Medulla oblongata (tissue), 1 donor: ENCODE data around the gene GPR137.
A peak's percentile ranks its signal among the peaks of the same experiment; 100 is the strongest.

Source experiments
- DNase-seq: peaks from one replicate; pipeline ENCODE4 v3.0.0-alpha.2; 2015; ENCODE audit errors: extremely low spot score

The GPR137 gene

GRCh38 chr11:64249038-64249437 lies 36.6 kb upstream of the GPR137 start:
- no peak for DNase-seq

GRCh38 chr11:64249563-64250414 lies 35.9 kb upstream of the GPR137 start:
- no peak for DNase-seq

DNA sequence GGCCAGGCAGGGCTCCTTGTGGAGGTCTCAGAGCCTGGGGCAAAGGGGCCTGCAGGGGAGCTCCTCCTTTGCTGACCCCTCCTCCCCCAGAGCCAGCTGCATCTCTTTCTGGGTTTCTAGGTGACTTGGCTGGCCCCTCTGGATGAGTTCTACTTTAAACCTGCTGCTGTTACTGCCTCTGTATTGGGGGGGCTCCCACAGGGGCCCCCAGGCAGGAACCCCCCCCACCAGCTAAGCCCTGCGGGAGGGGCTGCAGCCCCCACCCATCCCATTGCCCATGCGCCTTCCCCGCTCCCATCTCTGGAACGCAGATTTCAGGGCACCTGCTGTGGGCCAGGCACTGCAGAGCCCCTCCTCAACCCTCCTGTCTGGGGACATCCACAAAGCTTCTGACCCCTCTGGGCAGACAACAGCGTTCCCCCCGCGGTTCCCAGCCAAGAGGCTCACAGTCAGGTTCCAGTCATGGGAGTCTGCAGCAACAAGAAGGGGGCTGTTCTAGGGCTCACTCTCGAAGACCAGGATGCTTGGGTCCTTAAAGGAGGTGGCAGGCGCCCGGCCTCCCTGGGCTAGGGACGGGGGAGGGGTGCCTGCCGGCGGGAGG lies 35.1 kb upstream of the GPR137 start:
- DNase-seq: no peak

DNA sequence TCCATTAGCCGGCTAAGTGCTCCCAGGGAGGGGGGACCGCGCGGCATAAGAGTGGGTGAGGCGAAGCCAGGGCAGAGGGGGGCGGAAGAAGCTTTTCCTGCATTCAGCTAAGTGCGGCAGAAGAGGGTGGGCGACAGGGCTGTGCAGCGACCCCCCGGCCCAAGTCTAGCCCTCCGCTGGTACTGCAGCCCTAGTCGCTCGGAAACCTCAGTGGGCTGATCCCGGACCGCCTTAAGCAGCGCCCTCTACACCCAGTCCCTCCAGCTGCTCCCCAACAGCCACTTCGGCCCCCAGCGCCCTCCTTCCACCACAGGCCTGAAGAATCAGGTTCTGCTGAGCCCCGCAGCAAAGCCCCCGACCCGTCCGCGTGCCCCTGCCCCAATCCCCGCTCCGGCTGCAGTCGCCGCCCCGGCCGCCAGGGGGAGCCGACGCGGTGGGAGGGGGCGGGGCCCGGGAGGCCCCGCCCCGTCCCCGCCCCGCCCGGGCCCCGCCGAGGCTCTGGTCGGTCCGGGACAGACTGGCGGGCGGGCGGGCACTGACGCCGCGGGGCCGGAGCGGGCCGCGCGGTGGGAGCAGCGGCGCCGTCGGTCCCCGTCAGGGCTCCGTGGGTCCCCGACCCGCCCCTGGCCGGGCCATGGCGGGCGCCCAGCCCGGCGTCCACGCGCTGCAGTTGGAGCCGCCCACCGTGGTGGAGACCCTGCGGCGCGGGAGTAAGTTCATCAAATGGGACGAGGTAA lies 34.5 kb upstream of the GPR137 start, which contains the start of gene PLCB3:
Gene PLCB3 (plus strand): TSS at position 515 of the 737 bp plus-strand sequence. CDS start 120 bp downstream, at position 635.
- DNase-seq: peak; percentile 71

- no peak for DNase-seq
These were observed 34.0 kb upstream of the GPR137 start for GRCh38 chr11:64251753-64252002.

- no peak for DNase-seq
These were observed 33.4 kb upstream of the GPR137 start for GRCh38 chr11:64252003-64252872.

- no peak for DNase-seq
These were observed 32.6 kb upstream of the GPR137 start for GRCh38 chr11:64253043-64253442.

DNA sequence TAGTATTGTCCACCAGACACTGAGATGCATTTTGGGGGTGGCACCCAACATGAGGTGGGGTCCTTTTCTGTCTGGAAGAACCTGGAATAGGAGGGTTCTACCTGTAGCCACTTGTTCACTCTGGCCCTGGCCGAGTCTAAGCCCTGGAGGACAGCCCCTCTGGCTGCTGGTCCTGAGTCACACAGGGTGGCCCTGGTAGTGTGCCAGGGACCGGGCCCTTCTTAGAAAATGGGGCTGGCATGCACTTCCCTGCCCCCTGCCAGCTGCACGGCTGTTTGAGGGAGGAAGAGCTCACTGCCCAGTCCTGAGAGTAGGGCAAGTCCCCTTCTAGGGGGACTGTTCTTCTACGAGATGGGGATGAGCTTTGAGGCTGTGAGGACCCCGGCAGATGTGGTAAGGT lies 32.2 kb upstream of the GPR137 start:
- peak; percentile 71 for DNase-seq

GRCh38 chr11:64254326-64254725 lies 31.3 kb upstream of the GPR137 start:
- DNase-seq: no peak

- no peak for DNase-seq
These were observed 30.2 kb upstream of the GPR137 start for GRCh38 chr11:64255135-64256128.

- DNase-seq: no peak
These were observed 29.3 kb upstream of the GPR137 start for GRCh38 chr11:64256300-64256699.

DNA sequence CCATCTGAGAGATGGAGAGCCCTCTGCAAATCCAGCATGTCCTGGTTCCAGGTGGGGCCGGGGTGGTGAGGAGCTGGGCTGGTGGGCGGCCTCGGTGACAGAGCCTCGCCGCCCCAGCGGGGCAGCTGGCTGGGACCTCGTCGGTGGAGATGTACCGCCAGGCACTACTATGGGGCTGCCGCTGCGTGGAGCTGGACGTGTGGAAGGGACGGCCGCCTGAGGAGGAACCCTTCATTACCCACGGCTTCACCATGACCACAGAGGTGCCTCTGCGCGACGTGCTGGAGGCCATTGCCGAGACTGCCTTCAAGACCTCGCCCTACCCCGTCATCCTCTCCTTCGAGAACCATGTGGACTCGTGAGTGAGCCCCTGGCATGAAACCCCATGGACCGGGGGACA lies 27.3 kb upstream of the GPR137 start:
- no peak for DNase-seq

GRCh38 chr11:64258946-64259532 lies 26.6 kb upstream of the GPR137 start:
- DNase-seq: no peak

DNA sequence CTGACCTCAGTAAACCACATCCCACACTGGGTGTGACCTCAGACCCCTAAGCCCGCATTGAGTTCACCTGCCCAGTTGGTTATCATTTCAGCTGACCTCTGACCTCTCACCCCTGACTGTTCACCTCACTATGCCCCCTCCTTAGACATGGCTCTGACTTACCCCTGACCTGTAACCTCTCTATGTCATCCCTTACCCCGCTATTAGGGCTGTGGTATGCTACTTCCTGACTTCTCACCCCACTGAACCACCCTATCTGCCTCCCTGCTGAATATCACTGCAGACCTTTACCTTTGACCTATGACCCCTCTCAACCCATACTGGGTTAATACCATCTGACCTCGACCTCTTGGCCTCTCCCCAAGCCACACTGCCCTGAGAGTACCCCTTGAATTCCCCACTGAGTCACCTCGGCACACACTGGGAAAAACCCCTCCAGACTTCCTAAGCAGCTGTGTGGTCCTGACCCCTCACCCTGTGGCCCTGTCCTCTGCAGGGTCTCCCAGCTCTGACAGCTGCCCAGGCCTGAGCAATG lies 26.0 kb upstream of the GPR137 start:
- no peak for DNase-seq

- no peak for DNase-seq
These were observed 25.4 kb upstream of the GPR137 start for GRCh38 chr11:64260147-64260708.

DNA sequence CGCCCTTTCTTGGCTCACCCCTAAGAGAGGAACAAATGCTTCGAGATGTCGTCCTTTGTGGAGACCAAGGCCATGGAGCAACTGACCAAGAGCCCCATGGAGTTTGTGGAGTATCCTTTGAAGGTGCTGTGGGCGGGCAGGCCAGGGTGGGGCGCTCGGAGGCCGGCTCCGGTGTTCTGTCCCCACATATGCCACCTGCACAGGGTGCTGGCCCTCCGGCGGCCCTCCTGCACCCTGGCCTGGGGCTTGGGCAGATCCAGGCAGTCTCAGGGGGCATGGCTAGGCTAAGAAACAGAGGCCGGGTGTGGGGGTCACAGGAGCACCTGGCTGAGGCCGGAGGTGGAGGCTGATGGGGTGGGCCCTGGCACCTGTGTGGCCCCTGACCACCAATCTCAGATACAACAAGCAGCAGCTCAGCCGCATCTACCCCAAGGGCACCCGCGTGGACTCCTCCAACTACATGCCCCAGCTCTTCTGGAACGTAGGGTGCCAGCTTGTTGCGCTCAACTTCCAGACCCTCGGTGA lies 24.0 kb upstream of the GPR137 start:
- DNase-seq: no peak

GRCh38 chr11:64262271-64263002 lies 23.2 kb upstream of the GPR137 start:
- DNase-seq: no peak
